HepG2 (cell line): ENCODE results near the gene TMBIM1. TPM values are rescaled to one million over a fixed set of nuclear protein-coding genes. Genes with fewer than 3 reads are reported as not detected.

ENCODE experiments used
- ATAC-seq: fragments of 200-7000 bp; cut with Tn5 transposase; 3 replicates; pipeline ENCODE4 v1.9.1; 2020; ENCODE audit warnings: mild to moderate bottlenecking, moderate library complexity
- BruUV-seq: library from RNA; stranded (reverse); fragments of 400-500 nt; replicated peaks from 2 replicates; lab custom pipeline; 2021; lab: Mats Ljungman, UMichigan
- CTCF ChIA-PET: fragments of 300-600 bp; formaldehyde crosslinking; extraction: SDS; loops from one replicate; lab custom pipeline; 2021; ENCODE audit warnings: low total read pairs, inconsistent platforms, low intra/inter-chr PET ratio; lab: Yijun Ruan, JAX
- POLR2A ChIA-PET: fragments of 350-600 bp; sonication (Branson Sonifier 250); formaldehyde crosslinking; loops from one replicate; lab custom pipeline; 2020; ENCODE audit warnings: antibody characterized with exemption, inconsistent platforms; lab: Yijun Ruan, JAX
- DNase-seq: peaks from one replicate; pipeline ENCODE4 v3.0.0-alpha.2; 2015; ENCODE audit warnings: low spot score
- FAIRE-seq: peaks from 3 replicates; lab custom pipeline; 2011; peaks lifted over from hg19 to GRCh38; lab: Jason Lieb, UNC
- H2AFZ ChIP-seq: one replicate; pipeline ENCODE4 v1.6.1; 2011; ENCODE audit warnings: low read length, inconsistent platforms
- H3K27ac ChIP-seq: fragments of 300-600 bp; 3 replicates; pipeline ENCODE4 v1.8.0; 2011; ENCODE audit warnings: mixed run types, mild to moderate bottlenecking, mixed read lengths, low read length, inconsistent platforms; ENCODE audit not compliant: insufficient read depth; ENCODE audit errors: extremely low read length
- H3K27me3 ChIP-seq, 2 experiments: fragments of 200-600 bp in 1 of 2; 2 replicates in 1 of 2; 3 replicates in 1 of 2; pipeline versions ENCODE4 v1.6.0 to v1.8.0; 2011; ENCODE audit warnings: low read length in 2 of 2, mild to moderate bottlenecking in 2 of 2, moderate library complexity in 2 of 2, inconsistent platforms in 1 of 2; ENCODE audit not compliant: insufficient read depth in 2 of 2, control insufficient read depth in 1 of 2
- H3K36me3 ChIP-seq, 2 experiments: fragments of 200-600 bp in 1 of 2; replicated peaks in 1 of 2; 2 replicates in 1 of 2; 3 replicates in 1 of 2; pipeline versions ENCODE4 v1.5.1 to v1.8.0; 2011; ENCODE audit warnings: low read length in 2 of 2, inconsistent platforms in 1 of 2; ENCODE audit not compliant: insufficient read depth in 2 of 2, control insufficient read depth in 1 of 2
- H3K4me1 ChIP-seq: 2 replicates; pipeline ENCODE4 v1.5.1; 2012; ENCODE audit warnings: low read length, inconsistent platforms; ENCODE audit not compliant: insufficient read depth
- H3K4me2 ChIP-seq: 2 replicates; pipeline ENCODE4 v1.6.0; 2011; ENCODE audit warnings: low read depth, low read length, inconsistent platforms
- H3K4me3 ChIP-seq, 3 experiments: fragments of 200-600 bp in 1 of 3; sonication (generic), shearing (Covaris generic) in 1 of 3; replicated peaks in 1 of 3; 2 replicates each; pipeline ENCODE4 v1.5.1; 2011 to 2016; ENCODE audit warnings: low read length in 3 of 3, inconsistent platforms in 2 of 3, low read depth in 2 of 3, mild to moderate bottlenecking in 2 of 3, control low read depth in 1 of 3, mixed read lengths in 1 of 3; ENCODE audit not compliant: insufficient read depth in 1 of 3
- H3K79me2 ChIP-seq: one replicate; pipeline ENCODE4 v1.6.1; 2011; ENCODE audit warnings: low read length, inconsistent platforms; ENCODE audit not compliant: insufficient read depth
- H3K9ac ChIP-seq: 2 replicates; pipeline ENCODE4 v1.6.0; 2011; ENCODE audit warnings: mild to moderate bottlenecking, low read depth, low read length, inconsistent platforms; ENCODE audit not compliant: insufficient read depth
- H3K9me3 ChIP-seq: 2 replicates; pipeline ENCODE4 v1.5.1; 2012; ENCODE audit warnings: mild to moderate bottlenecking, low read length
- H4K20me1 ChIP-seq: 2 replicates; pipeline ENCODE4 v1.6.0; 2011; ENCODE audit warnings: inconsistent platforms, mild to moderate bottlenecking, low read length, moderate library complexity; ENCODE audit not compliant: insufficient read depth
- ARNTL ChIP-seq: sonication (generic); formaldehyde crosslinking; IDR thresholded peaks from 2 replicates; pipeline ENCODE4 v1.4.0; 2020; ENCODE audit warnings: mild to moderate bottlenecking, missing genetic modification reagents
- NR1H2 ChIP-seq: sonication (generic); formaldehyde crosslinking; IDR thresholded peaks from 2 replicates; pipeline ENCODE4 v1.8.1; 2022; ENCODE audit warnings: low read depth, missing genetic modification reagents, borderline replicate concordance
- NR2F6 ChIP-seq, 2 experiments: IDR thresholded peaks; 2 replicates each; pipeline ENCODE4 v1.6.1; 2016; ENCODE audit warnings: antibody characterized with exemption in 1 of 2, mild to moderate bottlenecking in 1 of 2
- SALL1 ChIP-seq: sonication (generic); formaldehyde crosslinking; IDR thresholded peaks from 2 replicates; pipeline ENCODE4 v1.8.0; 2022; ENCODE audit warnings: mild to moderate bottlenecking, missing genetic modification reagents
- TCF7 ChIP-seq: sonication (generic); IDR thresholded peaks from 2 replicates; pipeline ENCODE4 v1.6.1; 2016; ENCODE audit warnings: antibody characterized with exemption, low read depth
- THAP11 ChIP-seq: IDR thresholded peaks from 2 replicates; pipeline ENCODE4 v1.6.1; 2016; ENCODE audit warnings: missing biosample characterization, missing genetic modification reagents
- ZNF598 ChIP-seq: sonication (generic); formaldehyde crosslinking; IDR thresholded peaks from 2 replicates; pipeline ENCODE4 v1.5.1; 2020; ENCODE audit warnings: mild to moderate bottlenecking, missing genetic modification reagents, borderline replicate concordance
- WGBS: methylation state at CpG from one replicate; pipeline ENCODE4 v1.1.6; 2017; ENCODE audit warnings: low lambda C conversion rate; 5-methylcytosine and 5-hydroxymethylcytosine counted together
- in situ Hi-C: cut with HindIII; loops from 2 replicates; pipeline ENCODE4 v1.10.0; 2017; ENCODE audit warnings: low pct_unique_long_range_greater_than_20kb; ENCODE audit not compliant: extremely low pct_ligation_motif_present
- intact Hi-C: fragments of 100-400 bp; cut with micrococcal nuclease; formaldehyde crosslinking; loops from one replicate; pipeline ENCODE4 v1.10.0; 2022; ENCODE audit not compliant: unreplicated experiment
- polyA plus RNA-seq, 8 experiments: library from polyadenylated mRNA; depleted of rRNA in 3 of 8; stranded (reverse) in 7 of 8; unstranded in 1 of 8; fragments of >200 nt; fragmentation: Illumina TruSeq in 4 of 8; extraction: Trizol in 4 of 8; gene quantifications; 2 replicates each; pipeline versions ENCODE4 v1.2.1 to v1.2.3, GENCODE V29; 2011 to 2016; ENCODE audit warnings: low read depth in 4 of 8, missing spikeins in 1 of 8, mixed read lengths in 1 of 8; ENCODE audit not compliant: insufficient read depth in 1 of 8
- total RNA-seq, 5 experiments: library from RNA; depleted of rRNA; stranded (reverse); fragments of >200 nt; fragmentation: Illumina TruSeq; extraction: Trizol; gene quantifications; 2 replicates each; pipeline ENCODE4 v1.2.3, GENCODE V29; 2016; ENCODE audit warnings: low read depth in 1 of 5
- TF ChIP-seq, protein P1 (sequence below): sonication (generic); formaldehyde crosslinking; IDR thresholded peaks from 2 replicates; pipeline ENCODE4 v1.4.0; 2020; ENCODE audit warnings: missing genetic modification reagents
- TF ChIP-seq, protein P2 (sequence below): sonication (generic); formaldehyde crosslinking; IDR thresholded peaks from 2 replicates; pipeline ENCODE4 v1.4.0; 2020; ENCODE audit warnings: missing genetic modification reagents
- TF ChIP-seq, protein P3 (sequence below): sonication (generic); formaldehyde crosslinking; conservative IDR thresholded peaks from 2 replicates; pipeline ENCODE4 v1.4.0; 2020; ENCODE audit warnings: mild to moderate bottlenecking, missing genetic modification reagents, moderate library complexity
- TF ChIP-seq, protein P4 (sequence below): sonication (generic); formaldehyde crosslinking; IDR thresholded peaks from 2 replicates; pipeline ENCODE4 v1.4.0; 2020; ENCODE audit warnings: missing genetic modification reagents, mild to moderate bottlenecking, borderline replicate concordance

The TMBIM1 gene
- total and polyA plus RNA-seq, 2 of the 13 experiments (the other 11 are each of a cell fraction or from before 2014, with no cell fraction given) = 127 to 139 TPM

DNA sequence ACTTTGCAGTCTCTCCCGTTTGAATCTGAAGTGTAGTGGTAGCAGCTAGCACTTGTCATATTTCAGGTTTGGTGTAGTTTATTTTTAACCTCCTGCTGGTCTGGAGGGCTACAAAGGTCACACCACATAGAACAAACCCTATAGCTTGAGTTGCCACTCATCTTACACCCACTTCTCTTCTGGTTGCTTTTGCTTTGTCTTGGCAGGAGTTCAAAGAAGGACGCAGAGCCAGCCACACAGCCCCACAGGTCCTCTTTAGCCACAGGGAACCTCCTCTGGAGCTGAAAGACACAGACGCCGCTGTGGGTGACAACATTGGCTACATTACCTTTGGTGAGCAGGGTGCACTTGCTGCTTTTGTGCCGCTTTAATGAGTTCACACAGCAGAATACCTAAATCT lies 47.1 kb downstream of the TMBIM1 start:
- peaks cover 49 to 80% of the 10 kb centered on the region in 2 experiments for H3K36me3 ChIP-seq
- ATAC-seq (peak; percentile 87), FAIRE-seq (peak; percentile 95), DNase-seq (peak; percentile 54)
- H3K79me2 ChIP-seq = no peaks in the 10 kb centered on the region
- H3K4me2 ChIP-seq = peak overlapping the region; percentile 60
- intact Hi-C loops = no loop called here
- peaks cover 5% of the 10 kb centered on the region; the same call in 1 of the 2 replicates for H4K20me1 ChIP-seq
- in situ Hi-C loops = no loop called here
- H3K27me3 ChIP-seq = no peaks in the 10 kb centered on the region
- CTCF ChIA-PET = no interaction called here
- no TSS peak for BruUV-seq
- no peak overlapping the region for H2AFZ ChIP-seq
- WGBS = 33% methylated on average over 5 of the region's 5 CpGs
- peak overlapping the region; percentile 40 for H3K27ac ChIP-seq
- H3K4me3 ChIP-seq = peak overlapping the region in 2 of 3 experiments; percentile 2 to 3; a peak in 2 of 6 replicates
- H3K4me1 ChIP-seq = peaks cover 31% of the 10 kb centered on the region
- H3K9ac ChIP-seq = no peak overlapping the region
- H3K9me3 ChIP-seq = no peaks in the 10 kb centered on the region
- POLR2A ChIA-PET = interaction anchor here (1.0 to 1.5 kb wide), 8 partner anchors 14 to 78 kb away, joined by 3 to 10 read pairs (median 4); partner anchors contain the start of genes AAMP, ARPC2 and PNKD
- TF ChIP-seq NR1H2 (CRISPR knock-in tag) (no peak), TCF7 (peak; percentile 33), ARNTL (CRISPR knock-in tag) (no peak), NR2F6 (IDR thresholded peaks at IDR 0.05) (peak; percentile 76), NR2F6 (CRISPR knock-in tag; IDR thresholded peaks at IDR 0.05) (peak; percentile 61; the same call in 1 of the 2 replicates), SALL1 (CRISPR knock-in tag) (peak; percentile 57; the same call in 1 of the 2 replicates), ZNF598 (peak; percentile 76; the same call in 1 of the 2 replicates), THAP11 (peak; percentile 26; the same call in 1 of the 2 replicates)
- TF ChIP-seq, protein P1, sequence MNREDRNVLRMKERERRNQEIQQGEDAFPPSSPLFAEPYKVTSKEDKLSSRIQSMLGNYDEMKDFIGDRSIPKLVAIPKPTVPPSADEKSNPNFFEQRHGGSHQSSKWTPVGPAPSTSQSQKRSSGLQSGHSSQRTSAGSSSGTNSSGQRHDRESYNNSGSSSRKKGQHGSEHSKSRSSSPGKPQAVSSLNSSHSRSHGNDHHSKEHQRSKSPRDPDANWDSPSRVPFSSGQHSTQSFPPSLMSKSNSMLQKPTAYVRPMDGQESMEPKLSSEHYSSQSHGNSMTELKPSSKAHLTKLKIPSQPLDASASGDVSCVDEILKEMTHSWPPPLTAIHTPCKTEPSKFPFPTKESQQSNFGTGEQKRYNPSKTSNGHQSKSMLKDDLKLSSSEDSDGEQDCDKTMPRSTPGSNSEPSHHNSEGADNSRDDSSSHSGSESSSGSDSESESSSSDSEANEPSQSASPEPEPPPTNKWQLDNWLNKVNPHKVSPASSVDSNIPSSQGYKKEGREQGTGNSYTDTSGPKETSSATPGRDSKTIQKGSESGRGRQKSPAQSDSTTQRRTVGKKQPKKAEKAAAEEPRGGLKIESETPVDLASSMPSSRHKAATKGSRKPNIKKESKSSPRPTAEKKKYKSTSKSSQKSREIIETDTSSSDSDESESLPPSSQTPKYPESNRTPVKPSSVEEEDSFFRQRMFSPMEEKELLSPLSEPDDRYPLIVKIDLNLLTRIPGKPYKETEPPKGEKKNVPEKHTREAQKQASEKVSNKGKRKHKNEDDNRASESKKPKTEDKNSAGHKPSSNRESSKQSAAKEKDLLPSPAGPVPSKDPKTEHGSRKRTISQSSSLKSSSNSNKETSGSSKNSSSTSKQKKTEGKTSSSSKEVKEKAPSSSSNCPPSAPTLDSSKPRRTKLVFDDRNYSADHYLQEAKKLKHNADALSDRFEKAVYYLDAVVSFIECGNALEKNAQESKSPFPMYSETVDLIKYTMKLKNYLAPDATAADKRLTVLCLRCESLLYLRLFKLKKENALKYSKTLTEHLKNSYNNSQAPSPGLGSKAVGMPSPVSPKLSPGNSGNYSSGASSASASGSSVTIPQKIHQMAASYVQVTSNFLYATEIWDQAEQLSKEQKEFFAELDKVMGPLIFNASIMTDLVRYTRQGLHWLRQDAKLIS (CRISPR knock-in tag) = no peak
- TF ChIP-seq, protein P2, sequence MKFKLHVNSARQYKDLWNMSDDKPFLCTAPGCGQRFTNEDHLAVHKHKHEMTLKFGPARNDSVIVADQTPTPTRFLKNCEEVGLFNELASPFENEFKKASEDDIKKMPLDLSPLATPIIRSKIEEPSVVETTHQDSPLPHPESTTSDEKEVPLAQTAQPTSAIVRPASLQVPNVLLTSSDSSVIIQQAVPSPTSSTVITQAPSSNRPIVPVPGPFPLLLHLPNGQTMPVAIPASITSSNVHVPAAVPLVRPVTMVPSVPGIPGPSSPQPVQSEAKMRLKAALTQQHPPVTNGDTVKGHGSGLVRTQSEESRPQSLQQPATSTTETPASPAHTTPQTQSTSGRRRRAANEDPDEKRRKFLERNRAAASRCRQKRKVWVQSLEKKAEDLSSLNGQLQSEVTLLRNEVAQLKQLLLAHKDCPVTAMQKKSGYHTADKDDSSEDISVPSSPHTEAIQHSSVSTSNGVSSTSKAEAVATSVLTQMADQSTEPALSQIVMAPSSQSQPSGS (CRISPR knock-in tag) = no peak
- TF ChIP-seq, protein P3, sequence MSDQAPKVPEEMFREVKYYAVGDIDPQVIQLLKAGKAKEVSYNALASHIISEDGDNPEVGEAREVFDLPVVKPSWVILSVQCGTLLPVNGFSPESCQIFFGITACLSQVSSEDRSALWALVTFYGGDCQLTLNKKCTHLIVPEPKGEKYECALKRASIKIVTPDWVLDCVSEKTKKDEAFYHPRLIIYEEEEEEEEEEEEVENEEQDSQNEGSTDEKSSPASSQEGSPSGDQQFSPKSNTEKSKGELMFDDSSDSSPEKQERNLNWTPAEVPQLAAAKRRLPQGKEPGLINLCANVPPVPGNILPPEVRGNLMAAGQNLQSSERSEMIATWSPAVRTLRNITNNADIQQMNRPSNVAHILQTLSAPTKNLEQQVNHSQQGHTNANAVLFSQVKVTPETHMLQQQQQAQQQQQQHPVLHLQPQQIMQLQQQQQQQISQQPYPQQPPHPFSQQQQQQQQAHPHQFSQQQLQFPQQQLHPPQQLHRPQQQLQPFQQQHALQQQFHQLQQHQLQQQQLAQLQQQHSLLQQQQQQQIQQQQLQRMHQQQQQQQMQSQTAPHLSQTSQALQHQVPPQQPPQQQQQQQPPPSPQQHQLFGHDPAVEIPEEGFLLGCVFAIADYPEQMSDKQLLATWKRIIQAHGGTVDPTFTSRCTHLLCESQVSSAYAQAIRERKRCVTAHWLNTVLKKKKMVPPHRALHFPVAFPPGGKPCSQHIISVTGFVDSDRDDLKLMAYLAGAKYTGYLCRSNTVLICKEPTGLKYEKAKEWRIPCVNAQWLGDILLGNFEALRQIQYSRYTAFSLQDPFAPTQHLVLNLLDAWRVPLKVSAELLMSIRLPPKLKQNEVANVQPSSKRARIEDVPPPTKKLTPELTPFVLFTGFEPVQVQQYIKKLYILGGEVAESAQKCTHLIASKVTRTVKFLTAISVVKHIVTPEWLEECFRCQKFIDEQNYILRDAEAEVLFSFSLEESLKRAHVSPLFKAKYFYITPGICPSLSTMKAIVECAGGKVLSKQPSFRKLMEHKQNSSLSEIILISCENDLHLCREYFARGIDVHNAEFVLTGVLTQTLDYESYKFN (CRISPR knock-in tag) = peak; percentile 59
- TF ChIP-seq, protein P4, sequence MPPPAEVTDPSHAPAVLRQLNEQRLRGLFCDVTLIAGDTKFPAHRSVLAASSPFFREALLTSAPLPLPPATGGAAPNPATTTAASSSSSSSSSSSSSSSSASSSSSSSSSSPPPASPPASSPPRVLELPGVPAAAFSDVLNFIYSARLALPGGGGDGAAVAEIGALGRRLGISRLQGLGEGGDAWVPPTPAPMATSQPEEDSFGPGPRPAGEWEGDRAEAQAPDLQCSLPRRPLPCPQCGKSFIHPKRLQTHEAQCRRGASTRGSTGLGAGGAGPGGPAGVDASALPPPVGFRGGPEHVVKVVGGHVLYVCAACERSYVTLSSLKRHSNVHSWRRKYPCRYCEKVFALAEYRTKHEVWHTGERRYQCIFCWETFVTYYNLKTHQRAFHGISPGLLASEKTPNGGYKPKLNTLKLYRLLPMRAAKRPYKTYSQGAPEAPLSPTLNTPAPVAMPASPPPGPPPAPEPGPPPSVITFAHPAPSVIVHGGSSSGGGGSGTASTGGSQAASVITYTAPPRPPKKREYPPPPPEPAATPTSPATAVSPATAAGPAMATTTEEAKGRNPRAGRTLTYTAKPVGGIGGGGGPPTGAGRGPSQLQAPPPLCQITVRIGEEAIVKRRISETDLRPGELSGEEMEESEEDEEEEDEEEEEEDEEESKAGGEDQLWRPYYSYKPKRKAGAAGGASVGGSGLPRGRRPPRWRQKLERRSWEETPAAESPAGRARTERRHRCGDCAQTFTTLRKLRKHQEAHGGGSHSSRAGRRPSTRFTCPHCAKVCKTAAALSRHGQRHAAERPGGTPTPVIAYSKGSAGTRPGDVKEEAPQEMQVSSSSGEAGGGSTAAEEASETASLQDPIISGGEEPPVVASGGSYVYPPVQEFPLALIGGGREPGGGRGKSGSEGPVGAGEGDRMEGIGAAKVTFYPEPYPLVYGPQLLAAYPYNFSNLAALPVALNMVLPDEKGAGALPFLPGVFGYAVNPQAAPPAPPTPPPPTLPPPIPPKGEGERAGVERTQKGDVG (CRISPR knock-in tag) = no peak
